Osteocyte (in vitro differentiated cells): Measurements from ENCODE around the gene PAPPA. TPM values are rescaled to one million over a fixed set of nuclear protein-coding genes. Genes with fewer than 3 reads are reported as not detected.

ENCODE experiments used
- DNase-seq: peaks from one replicate; pipeline ENCODE4 v3.0.0; 2021; ENCODE audit warnings: mixed read lengths; ENCODE audit not compliant: unreplicated experiment; ENCODE audit errors: extremely low spot score
- H3K27ac Mint-ChIP-seq: one replicate; pipeline ENCODE4 v1.8.0; 2021; ENCODE audit warnings: mild to moderate bottlenecking, mixed read lengths; ENCODE audit not compliant: unreplicated experiment
- H3K27me3 Mint-ChIP-seq: one replicate; pipeline ENCODE4 v1.8.0; 2021; ENCODE audit warnings: mixed read lengths; ENCODE audit not compliant: unreplicated experiment
- H3K36me3 Mint-ChIP-seq: one replicate; pipeline ENCODE4 v1.8.0; 2021; ENCODE audit warnings: mixed read lengths; ENCODE audit not compliant: unreplicated experiment
- H3K4me1 Mint-ChIP-seq: one replicate; pipeline ENCODE4 v1.8.0; 2021; ENCODE audit warnings: mixed read lengths; ENCODE audit not compliant: unreplicated experiment
- H3K4me3 Mint-ChIP-seq: one replicate; pipeline ENCODE4 v1.8.0; 2021; ENCODE audit warnings: mild to moderate bottlenecking, moderate library complexity, mixed read lengths; ENCODE audit not compliant: unreplicated experiment
- H3K9me3 Mint-ChIP-seq: one replicate; pipeline ENCODE4 v1.8.0; 2021; ENCODE audit warnings: mixed read lengths; ENCODE audit not compliant: unreplicated experiment
- total RNA-seq: library from RNA; stranded (reverse); gene quantifications from 2 replicates; pipeline ENCODE4 v1.2.1, GENCODE V29; 2021
- TF ChIP-seq, protein P1 (sequence below): fragments of 200-600 bp; sonication (generic); IDR thresholded peaks from 2 replicates; pipeline ENCODE4 v1.5.0; 2021; ENCODE audit warnings: antibody characterized with exemption, mild to moderate bottlenecking, moderate library complexity

The PAPPA gene
- total RNA-seq, 1 donor from 2014 or later, result 229 TPM

DNA sequence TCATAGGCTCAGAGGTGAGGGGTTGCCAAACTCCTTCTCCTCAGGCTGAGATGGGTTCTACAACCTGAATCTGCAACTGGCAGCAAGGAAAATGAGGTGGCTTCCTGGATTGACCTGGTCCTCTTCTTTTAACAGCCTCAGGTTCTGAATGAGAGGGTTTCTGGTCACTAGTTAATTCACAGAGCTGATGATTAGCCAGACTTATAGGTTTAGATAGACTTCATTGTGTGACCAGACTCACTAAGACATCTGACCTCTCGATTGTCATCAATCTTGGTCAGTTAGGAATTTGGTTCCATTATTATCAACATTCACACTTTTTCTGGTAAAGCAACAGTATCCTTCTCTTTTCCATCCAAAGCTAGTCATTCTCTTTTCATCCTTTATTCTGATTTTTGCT is 257.9 kb downstream of the PAPPA start:
- Mint-ChIP-seq H3K4me1 (no peaks in the 10 kb centered on the region), H3K27ac (no peak overlapping the region), H3K4me3 (no peak overlapping the region), H3K36me3 (no peaks in the 10 kb centered on the region), H3K27me3 (no peaks in the 10 kb centered on the region), H3K9me3 (no peaks in the 10 kb centered on the region)
- no peak for DNase-seq
- TF ChIP-seq, protein P1, sequence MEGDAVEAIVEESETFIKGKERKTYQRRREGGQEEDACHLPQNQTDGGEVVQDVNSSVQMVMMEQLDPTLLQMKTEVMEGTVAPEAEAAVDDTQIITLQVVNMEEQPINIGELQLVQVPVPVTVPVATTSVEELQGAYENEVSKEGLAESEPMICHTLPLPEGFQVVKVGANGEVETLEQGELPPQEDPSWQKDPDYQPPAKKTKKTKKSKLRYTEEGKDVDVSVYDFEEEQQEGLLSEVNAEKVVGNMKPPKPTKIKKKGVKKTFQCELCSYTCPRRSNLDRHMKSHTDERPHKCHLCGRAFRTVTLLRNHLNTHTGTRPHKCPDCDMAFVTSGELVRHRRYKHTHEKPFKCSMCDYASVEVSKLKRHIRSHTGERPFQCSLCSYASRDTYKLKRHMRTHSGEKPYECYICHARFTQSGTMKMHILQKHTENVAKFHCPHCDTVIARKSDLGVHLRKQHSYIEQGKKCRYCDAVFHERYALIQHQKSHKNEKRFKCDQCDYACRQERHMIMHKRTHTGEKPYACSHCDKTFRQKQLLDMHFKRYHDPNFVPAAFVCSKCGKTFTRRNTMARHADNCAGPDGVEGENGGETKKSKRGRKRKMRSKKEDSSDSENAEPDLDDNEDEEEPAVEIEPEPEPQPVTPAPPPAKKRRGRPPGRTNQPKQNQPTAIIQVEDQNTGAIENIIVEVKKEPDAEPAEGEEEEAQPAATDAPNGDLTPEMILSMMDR, result no peak

DNA sequence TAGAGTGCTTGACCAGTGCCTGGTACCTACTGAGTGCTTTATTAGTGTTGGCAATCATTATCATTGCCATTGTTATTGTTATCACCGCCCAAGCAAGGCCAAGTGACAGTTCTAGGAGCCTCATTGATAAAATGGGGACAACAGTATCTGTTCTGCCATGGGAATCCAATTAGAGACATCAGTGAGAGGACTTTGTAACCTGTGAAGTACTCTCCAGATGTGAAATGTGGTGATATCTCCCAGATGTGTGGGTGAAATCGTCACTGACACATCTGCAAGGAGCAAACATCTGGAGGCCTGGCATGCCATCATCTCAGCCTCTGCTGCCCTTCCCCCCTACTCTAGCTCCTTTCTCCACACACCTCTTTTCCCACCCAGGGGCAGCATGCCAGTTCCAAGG is 260.8 kb downstream of the PAPPA start:
- DNase-seq, result no peak
- Mint-ChIP-seq H3K27me3 (no peaks in the 10 kb centered on the region), H3K4me3 (no peak overlapping the region), H3K9me3 (no peaks in the 10 kb centered on the region), H3K27ac (no peak overlapping the region), H3K4me1 (no peaks in the 10 kb centered on the region), H3K36me3 (no peaks in the 10 kb centered on the region)
- TF ChIP-seq, protein P1, result no peak

- H3K9me3 Mint-ChIP-seq, result no peaks in the 10 kb centered on the region
- no peaks in the 10 kb centered on the region for H3K27me3 Mint-ChIP-seq
- H3K27ac Mint-ChIP-seq, result no peak overlapping the region
- no peak for DNase-seq
- TF ChIP-seq, protein P1, result no peak
- no peak overlapping the region for H3K4me3 Mint-ChIP-seq
- H3K36me3 Mint-ChIP-seq, result peaks cover 3% of the 10 kb centered on the region
- no peaks in the 10 kb centered on the region for H3K4me1 Mint-ChIP-seq
These were observed 262.8 kb downstream of the PAPPA start for GRCh38 chr9:116416421-116416820.

GRCh38 chr9:116417464-116417863 is 263.9 kb downstream of the PAPPA start:
- Mint-ChIP-seq H3K4me1 (no peaks in the 10 kb centered on the region), H3K4me3 (no peak overlapping the region), H3K27ac (no peak overlapping the region), H3K36me3 (peaks cover 3% of the 10 kb centered on the region), H3K27me3 (no peaks in the 10 kb centered on the region), H3K9me3 (no peaks in the 10 kb centered on the region)
- DNase-seq, result no peak
- TF ChIP-seq, protein P1, result no peak

GRCh38 chr9:116419181-116419580 is 265.6 kb downstream of the PAPPA start:
- TF ChIP-seq, protein P1, result no peak
- Mint-ChIP-seq H3K36me3 (peaks cover 3% of the 10 kb centered on the region), H3K27me3 (no peaks in the 10 kb centered on the region), H3K9me3 (no peaks in the 10 kb centered on the region), H3K4me1 (no peaks in the 10 kb centered on the region), H3K27ac (no peak overlapping the region), H3K4me3 (no peak overlapping the region)
- DNase-seq, result no peak
